GM12872 (cell line): ENCODE data around the gene TFF2.

ENCODE experiments used
- CTCF ChIP-seq: IDR thresholded peaks from 3 replicates; pipeline ENCODE4 v1.5.1; 2011; ENCODE audit warnings: low read depth, mild to moderate bottlenecking, low read length, moderate library complexity; ENCODE audit not compliant: insufficient read depth

Gene TFF2

GRCh38 chr21:42302076-42302650 is 48.6 kb downstream of the TFF2 start:
- TF ChIP-seq CTCF: no peak

- TF ChIP-seq CTCF: no peak
Measured at GRCh38 chr21:42301371-42302075, 49.3 kb downstream of the TFF2 start.

DNA sequence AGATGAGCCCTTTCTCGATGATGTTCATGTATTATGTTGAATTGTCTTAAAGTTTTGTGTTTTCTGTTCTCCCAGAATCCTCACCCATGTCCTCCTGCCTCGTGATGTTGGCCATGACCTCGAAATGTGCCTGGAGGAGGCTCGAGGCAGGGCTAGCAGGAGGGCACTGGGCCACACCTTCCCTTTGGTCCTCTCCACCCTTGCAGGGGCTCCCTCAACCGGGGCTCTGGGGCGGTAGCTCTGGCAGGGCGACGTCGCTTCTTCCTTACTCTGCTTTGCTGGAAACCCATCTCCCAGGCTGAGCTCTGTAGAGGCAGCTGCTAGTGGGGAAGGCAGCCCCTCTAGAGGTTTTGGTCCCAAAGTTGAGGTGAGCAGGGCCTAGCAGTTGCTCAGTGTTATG is 49.8 kb downstream of the TFF2 start:
- no peak for TF ChIP-seq CTCF

GRCh38 chr21:42300045-42300583 is 50.7 kb downstream of the TFF2 start:
- no peak for TF ChIP-seq CTCF

GRCh38 chr21:42299324-42300044 is 51.3 kb downstream of the TFF2 start:
- TF ChIP-seq CTCF: no peak

DNA sequence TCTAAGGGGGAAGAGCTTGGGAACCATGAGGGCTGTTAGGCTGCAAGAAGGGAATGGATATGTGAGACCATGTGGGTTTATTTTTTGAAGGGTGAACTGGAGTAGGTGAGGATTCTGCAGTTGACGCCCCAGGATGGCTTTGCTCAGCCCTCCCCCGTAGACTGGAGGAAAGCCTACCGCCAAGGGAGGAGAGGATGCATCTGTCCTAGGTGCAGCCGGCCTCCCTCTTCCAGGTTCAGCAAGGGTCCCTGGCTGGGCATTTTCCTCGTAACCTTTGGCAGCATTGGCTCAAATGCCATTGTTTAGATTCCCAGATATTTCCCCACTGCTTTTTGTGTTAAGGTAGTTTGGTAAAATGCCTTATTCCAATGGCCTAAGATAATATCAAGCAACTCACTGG is 52.1 kb downstream of the TFF2 start:
- no peak for TF ChIP-seq CTCF

GRCh38 chr21:42298237-42298636 is 52.6 kb downstream of the TFF2 start:
- no peak for TF ChIP-seq CTCF
